ENCODE results near the gene AHDC1.

GRCh38 chr1:27584453-27584852 lies 19.5 kb downstream of the AHDC1 start:
- TF ChIP-seq CTCF (IDR thresholded peaks at IDR 0.05) (no peak), E2F4 (CRISPR knock-in tag; IDR thresholded peaks at IDR 0.05; ENCODE audit: borderline replicate concordance, low read depth) (no peak), CREB1 (CRISPR knock-in tag; IDR thresholded peaks at IDR 0.05) (no peak), RELA (CRISPR knock-in tag; IDR thresholded peaks at IDR 0.05; ENCODE audit: borderline replicate concordance) (no peak), TCF7 (CRISPR knock-in tag; IDR thresholded peaks at IDR 0.05; ENCODE audit: low read depth) (no peak), ELF4 (CRISPR knock-in tag; IDR thresholded peaks at IDR 0.05; ENCODE audit: low read depth) (no peak), ZNF219 (CRISPR knock-in tag; IDR thresholded peaks at IDR 0.05; ENCODE audit: borderline replicate concordance) (no peak), SP1 (CRISPR knock-in tag; conservative IDR thresholded peaks at IDR 0.05) (no peak), USF1 (CRISPR knock-in tag; IDR thresholded peaks at IDR 0.05) (no peak), GRHL2 (CRISPR knock-in tag; IDR thresholded peaks at IDR 0.05; ENCODE audit: insufficient replicate concordance, severe bottlenecking) (no peak)

Measured in WTC11 (cell line).